ENCODE results near the gene MGAT3. TPM values are rescaled to one million over a fixed set of nuclear protein-coding genes. Genes with fewer than 3 reads are reported as not detected.
A peak's percentile ranks its signal among the peaks of the same experiment; 100 is the strongest.

MGAT3 gene
- total RNA-seq, 2 experiments from 2014 or later, result 0.40 to 0.62 TPM

- no peak for DNase-seq
- Mint-ChIP-seq H3K27me3 (ENCODE audit: low read depth) (no peaks in the 10 kb centered on the region), H3K36me3 (ENCODE audit: low read depth) (no peaks in the 10 kb centered on the region), H3K27ac (no peak overlapping the region), H3K4me3 (no peak overlapping the region), H3K9me3 (no peaks in the 10 kb centered on the region), H3K4me1 (ENCODE audit: low read depth) (peaks cover 8% of the 10 kb centered on the region)
- intact Hi-C loops (cut with micrococcal nuclease), result loop anchor here (5.0 kb wide), 1 partner anchor 79 kb away; no protein-coding TSS in a partner anchor
- CTCF ChIA-PET, result interaction anchor here (1.1 to 10.8 kb wide), 3 partner anchors 36 to 216 kb away, joined by 3 to 208 read pairs (median 5); partner anchors contain the start of genes RPS19BP1 and TAB1
These were observed 34.9 kb downstream of the MGAT3 start for GRCh38 chr22:39491696-39492095.

DNA sequence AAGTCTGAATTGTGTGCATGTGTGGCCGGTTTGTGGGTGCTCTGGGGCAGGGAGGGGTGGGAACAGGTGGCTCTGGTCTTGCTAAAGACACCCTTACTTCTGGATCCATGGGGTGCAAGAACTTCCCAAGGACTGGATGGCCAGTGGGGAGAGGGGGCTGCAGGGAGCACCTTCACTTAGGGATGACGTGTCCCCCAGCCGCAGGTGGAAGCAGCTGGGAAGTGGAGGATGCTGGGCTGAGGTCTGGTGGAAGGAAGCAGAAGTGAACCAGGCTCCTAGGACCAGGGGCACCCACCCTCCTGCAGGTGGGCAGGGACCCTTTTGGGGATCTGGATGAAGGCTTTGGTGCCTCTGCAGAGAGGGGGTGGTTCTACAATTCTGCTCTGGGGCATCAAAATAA is 35.4 kb downstream of the MGAT3 start:
- no peaks in the 10 kb centered on the region for H3K27me3 Mint-ChIP-seq (ENCODE audit: low read depth)
- no peak overlapping the region for H3K27ac Mint-ChIP-seq
- no peaks in the 10 kb centered on the region for H3K9me3 Mint-ChIP-seq
- DNase-seq, result no peak
- no peaks in the 10 kb centered on the region for H3K36me3 Mint-ChIP-seq (ENCODE audit: low read depth)
- intact Hi-C loops (cut with micrococcal nuclease), result loop anchor here (5.0 kb wide), 1 partner anchor 80 kb away; no protein-coding TSS in a partner anchor
- CTCF ChIA-PET, result interaction anchor here (0.7 to 10.8 kb wide), 5 partner anchors 8 to 216 kb away, joined by 3 to 208 read pairs (median 5); partner anchors contain the start of gene RPS19BP1
- peaks cover 8% of the 10 kb centered on the region for H3K4me1 Mint-ChIP-seq (ENCODE audit: low read depth)
- no peak overlapping the region for H3K4me3 Mint-ChIP-seq

- no peaks in the 10 kb centered on the region for H3K27me3 Mint-ChIP-seq (ENCODE audit: low read depth)
- intact Hi-C loops (cut with micrococcal nuclease), result loop anchor here (5.0 kb wide), 1 partner anchor 81 kb away; no protein-coding TSS in a partner anchor
- no peaks in the 10 kb centered on the region for H3K9me3 Mint-ChIP-seq
- no peak overlapping the region for H3K27ac Mint-ChIP-seq
- peaks cover 8% of the 10 kb centered on the region for H3K4me1 Mint-ChIP-seq (ENCODE audit: low read depth)
- no peaks in the 10 kb centered on the region for H3K36me3 Mint-ChIP-seq (ENCODE audit: low read depth)
- CTCF ChIA-PET, result interaction anchor here (0.7 to 10.8 kb wide), 14 partner anchors 8 to 162 kb away, joined by 3 to 208 read pairs (median 4); partner anchors contain the start of genes MIEF1, RPS19BP1 and TAB1
- DNase-seq, result no peak
- H3K4me3 Mint-ChIP-seq, result no peak overlapping the region
These were observed 36.9 kb downstream of the MGAT3 start for GRCh38 chr22:39493759-39494158.

GRCh38 chr22:39494471-39495120 is 37.8 kb downstream of the MGAT3 start:
- CTCF ChIA-PET, result interaction anchor here (0.7 to 10.8 kb wide), 10 partner anchors 11 to 163 kb away, joined by 3 to 208 read pairs (median 5); partner anchors contain the start of genes RPS19BP1 and TAB1
- no peak for DNase-seq
- Mint-ChIP-seq H3K36me3 (ENCODE audit: low read depth) (no peaks in the 10 kb centered on the region), H3K4me3 (no peak overlapping the region), H3K4me1 (ENCODE audit: low read depth) (peaks cover 8% of the 10 kb centered on the region), H3K27me3 (ENCODE audit: low read depth) (no peaks in the 10 kb centered on the region), H3K9me3 (no peaks in the 10 kb centered on the region), H3K27ac (no peak overlapping the region)
- intact Hi-C loops (cut with micrococcal nuclease), result loop anchor here (1.0 to 5.0 kb wide), 2 partner anchors 35 to 82 kb away; no protein-coding TSS in a partner anchor

DNA sequence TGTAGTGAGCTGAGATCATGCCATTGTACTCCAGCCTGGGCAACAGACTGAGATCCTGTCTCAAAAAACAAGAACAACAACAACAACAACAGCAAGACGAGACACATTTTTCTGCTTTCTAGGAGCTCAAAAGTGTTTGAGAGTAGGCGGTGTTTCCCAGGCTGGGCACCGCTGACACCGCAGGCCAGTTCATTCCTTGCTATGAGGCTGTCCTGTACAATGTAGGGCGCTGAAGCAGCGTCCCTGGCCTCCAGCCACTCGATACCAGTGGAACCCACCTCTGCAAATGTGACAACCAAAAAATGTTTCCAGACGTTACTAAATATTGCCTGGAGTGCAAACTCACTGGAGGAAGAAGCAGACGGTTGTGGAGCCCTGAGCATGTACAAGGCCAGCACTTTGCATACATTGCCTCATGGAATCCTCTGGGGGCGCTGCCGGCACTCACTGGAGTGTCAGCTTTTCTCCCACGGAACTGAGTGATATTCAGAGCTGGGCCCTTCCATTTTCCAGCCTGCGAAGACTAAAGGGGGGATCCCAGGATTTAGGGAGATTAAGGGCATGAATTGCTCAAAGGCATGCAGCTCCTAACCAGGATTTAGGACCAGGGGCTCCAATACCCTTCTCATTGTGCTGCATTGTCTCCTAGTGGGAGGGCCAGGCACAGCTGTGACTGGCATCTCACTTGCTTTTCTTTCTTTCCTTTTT is 39.5 kb downstream of the MGAT3 start:
- Mint-ChIP-seq H3K4me3 (no peak overlapping the region), H3K9me3 (no peaks in the 10 kb centered on the region), H3K36me3 (ENCODE audit: low read depth) (no peaks in the 10 kb centered on the region), H3K27ac (no peak overlapping the region), H3K4me1 (ENCODE audit: low read depth) (peaks cover 3% of the 10 kb centered on the region), H3K27me3 (ENCODE audit: low read depth) (no peaks in the 10 kb centered on the region)
- intact Hi-C loops (cut with micrococcal nuclease), result no loop called here
- CTCF ChIA-PET, result interaction anchor here (0.6 to 10.8 kb wide), 17 partner anchors 13 to 866 kb away, joined by 3 to 208 read pairs (median 4); partner anchors contain the start of gene RPS19BP1
- DNase-seq, result peak; percentile 74

DNA sequence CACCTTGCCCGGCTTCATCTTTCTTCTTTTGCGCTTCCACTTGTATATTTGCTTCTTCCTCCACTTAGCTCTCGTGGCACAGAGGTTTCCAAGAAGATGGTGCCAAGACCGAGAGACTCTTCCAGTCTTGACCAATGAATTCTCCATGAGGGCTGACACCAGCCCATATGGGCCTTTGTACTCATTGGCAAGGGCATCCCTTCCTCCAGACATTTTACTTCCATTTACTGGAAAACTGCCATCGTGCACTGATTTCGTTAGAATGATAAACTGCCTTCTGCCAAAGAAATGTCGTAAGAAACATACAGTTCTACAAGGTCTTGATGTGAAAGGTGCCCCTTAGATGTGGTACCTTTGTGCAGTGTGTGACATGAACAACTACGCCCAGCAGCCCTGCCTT is 40.6 kb downstream of the MGAT3 start:
- Mint-ChIP-seq H3K27ac (no peak overlapping the region), H3K9me3 (no peaks in the 10 kb centered on the region), H3K4me1 (ENCODE audit: low read depth) (peaks cover 6% of the 10 kb centered on the region), H3K27me3 (ENCODE audit: low read depth) (no peaks in the 10 kb centered on the region), H3K4me3 (no peak overlapping the region), H3K36me3 (ENCODE audit: low read depth) (peaks cover 2% of the 10 kb centered on the region)
- intact Hi-C loops (cut with micrococcal nuclease), result no loop called here
- CTCF ChIA-PET, result interaction anchor here (1.3 to 10.8 kb wide), 4 partner anchors 15 to 38 kb away, joined by 6 to 208 read pairs (median 27); partner anchors contain the start of gene RPS19BP1
- no peak for DNase-seq

DNA sequence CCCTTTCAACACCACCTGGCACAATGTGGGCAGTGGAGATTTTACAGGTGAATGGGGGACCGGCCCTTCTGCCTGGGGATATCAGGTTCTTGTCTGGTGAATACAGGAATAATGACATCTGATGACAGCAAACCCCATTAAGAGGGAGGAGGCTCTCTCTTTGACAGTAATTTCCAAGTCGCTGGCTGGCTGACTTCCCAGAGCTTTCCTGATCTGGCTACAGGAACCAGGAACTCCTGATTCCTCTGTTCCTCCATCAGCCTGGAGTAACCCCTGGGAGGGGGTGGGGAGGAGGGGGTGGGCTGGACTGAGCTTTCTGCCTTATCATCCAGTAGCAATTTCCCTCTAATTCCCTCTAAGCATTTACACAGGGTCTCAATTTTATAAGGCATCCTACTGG is 41.6 kb downstream of the MGAT3 start:
- no peak overlapping the region for H3K4me3 Mint-ChIP-seq
- CTCF ChIA-PET, result interaction anchor here (1.3 to 10.8 kb wide), 4 partner anchors 18 to 37 kb away, joined by 5 to 208 read pairs (median 25); partner anchors contain the start of genes ATF4 and RPS19BP1
- no peaks in the 10 kb centered on the region for H3K27me3 Mint-ChIP-seq (ENCODE audit: low read depth)
- H3K36me3 Mint-ChIP-seq (ENCODE audit: low read depth), result peaks cover 5% of the 10 kb centered on the region
- H3K4me1 Mint-ChIP-seq (ENCODE audit: low read depth), result peaks cover 7% of the 10 kb centered on the region
- intact Hi-C loops (cut with micrococcal nuclease), result no loop called here
- no peak overlapping the region for H3K27ac Mint-ChIP-seq
- no peaks in the 10 kb centered on the region for H3K9me3 Mint-ChIP-seq
- no peak for DNase-seq

GRCh38 chr22:39498802-39499201 is 42.0 kb downstream of the MGAT3 start:
- intact Hi-C loops (cut with micrococcal nuclease), result no loop called here
- Mint-ChIP-seq H3K36me3 (ENCODE audit: low read depth) (peaks cover 9% of the 10 kb centered on the region), H3K27me3 (ENCODE audit: low read depth) (no peaks in the 10 kb centered on the region), H3K27ac (no peak overlapping the region), H3K4me3 (no peak overlapping the region), H3K4me1 (ENCODE audit: low read depth) (peaks cover 12% of the 10 kb centered on the region), H3K9me3 (no peaks in the 10 kb centered on the region)
- no peak for DNase-seq
- CTCF ChIA-PET, result interaction anchor here (0.6 to 10.8 kb wide), 3 partner anchors 21 to 320 kb away, joined by 3 to 208 read pairs (median 5); partner anchors contain the start of genes ATF4 and RPS19BP1

GRCh38 chr22:39500101-39500500 is 43.3 kb downstream of the MGAT3 start:
- no peak for DNase-seq
- Mint-ChIP-seq H3K4me3 (no peak overlapping the region), H3K4me1 (ENCODE audit: low read depth) (peaks cover 20% of the 10 kb centered on the region), H3K36me3 (ENCODE audit: low read depth) (peaks cover 18% of the 10 kb centered on the region), H3K27me3 (ENCODE audit: low read depth) (no peaks in the 10 kb centered on the region), H3K9me3 (no peaks in the 10 kb centered on the region), H3K27ac (no peak overlapping the region)
- CTCF ChIA-PET, result interaction anchor here (1.3 to 1.5 kb wide), 2 partner anchors 34 to 100 kb away, joined by 3 to 4 read pairs; partner anchors contain the start of gene TAB1
- intact Hi-C loops (cut with micrococcal nuclease), result loop anchor here (10.0 kb wide), 1 partner anchor 805 kb away; no protein-coding TSS in a partner anchor

DNA sequence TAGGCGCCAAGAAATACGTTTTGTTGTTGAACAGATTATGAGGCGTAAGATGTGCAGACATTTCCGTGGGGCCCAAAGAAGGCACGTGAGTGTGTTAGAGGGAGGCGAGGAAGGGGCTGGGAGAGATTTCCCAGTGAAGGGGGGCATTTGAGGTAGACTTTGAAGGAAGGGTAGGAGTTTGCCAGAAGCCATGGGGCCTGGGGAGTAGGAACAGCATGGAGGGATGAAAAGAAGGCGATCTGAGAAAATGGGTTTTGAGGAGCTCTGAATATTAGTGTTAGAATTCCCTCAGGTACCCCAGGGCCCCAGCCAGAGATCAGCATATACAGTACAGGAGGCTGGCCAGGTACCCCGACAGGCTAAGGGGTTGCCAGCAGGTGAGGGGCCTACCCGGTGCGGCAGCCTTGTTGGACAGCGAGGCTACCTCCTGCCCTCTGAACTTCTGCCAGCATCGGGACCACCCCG is 44.9 kb downstream of the MGAT3 start:
- CTCF ChIA-PET, result interaction anchor here (0.9 to 2.5 kb wide), 6 partner anchors 8 to 32 kb away, joined by 3 to 11 read pairs (median 4); no protein-coding TSS in a partner anchor
- Mint-ChIP-seq H3K4me1 (ENCODE audit: low read depth) (peaks cover 29% of the 10 kb centered on the region), H3K27ac (peak overlapping the region; percentile 19), H3K9me3 (no peaks in the 10 kb centered on the region), H3K4me3 (peak overlapping the region; percentile 96), H3K36me3 (ENCODE audit: low read depth) (peaks cover 32% of the 10 kb centered on the region), H3K27me3 (ENCODE audit: low read depth) (no peaks in the 10 kb centered on the region)
- intact Hi-C loops (cut with micrococcal nuclease), result loop anchor here (1.0 to 10.0 kb wide), 4 partner anchors 19 to 807 kb away; partner anchors contain the start of genes ATF4 and TAB1
- no peak for DNase-seq

GRCh38 chr22:39502109-39502788 is 45.4 kb downstream of the MGAT3 start, which contains the start of gene MIEF1:
Gene MIEF1, plus strand, starts transcription at chr22:39502290. Its CDS starts 9,005 bp downstream, at chr22:39511295.
- CTCF ChIA-PET, result interaction anchor here (0.9 to 2.5 kb wide), 5 partner anchors 9 to 28 kb away, joined by 3 to 11 read pairs (median 5); no protein-coding TSS in a partner anchor
- Mint-ChIP-seq H3K4me1 (ENCODE audit: low read depth) (peaks cover 34% of the 10 kb centered on the region), H3K36me3 (ENCODE audit: low read depth) (peaks cover 37% of the 10 kb centered on the region), H3K27ac (peak within 1 kb of the TSS; percentile 91), H3K9me3 (no peaks in the 10 kb centered on the region), H3K27me3 (ENCODE audit: low read depth) (no peaks in the 10 kb centered on the region), H3K4me3 (peak within 1 kb of the TSS; percentile 96)
- peak; percentile 96 for DNase-seq
- intact Hi-C loops (cut with micrococcal nuclease), result loop anchor here (1.0 to 10.0 kb wide), 4 partner anchors 18 to 807 kb away; partner anchors contain the start of genes ATF4 and TAB1
